AG10803 (cell line): ENCODE data around the gene MND1.
"Not testable (repeated sequence)": the region's sequence is repeated elsewhere in the genome, so short reads cannot be mapped to it uniquely, and the experiment has no call there.

ENCODE experiments used
- DNase-seq: peaks from one replicate; pipeline ENCODE4 v3.0.0; 2010; ENCODE audit warnings: low read depth
- H3K4me3 ChIP-seq: 2 replicates; pipeline ENCODE4 v1.5.1; 2011; ENCODE audit warnings: mild to moderate bottlenecking, low read length, control low read depth
- TF ChIP-seq, protein P1 (sequence below): conservative IDR thresholded peaks from 2 replicates; pipeline ENCODE4 v1.5.1; 2011; ENCODE audit warnings: mild to moderate bottlenecking, low read length, control low read depth, inconsistent platforms

Gene MND1

DNA sequence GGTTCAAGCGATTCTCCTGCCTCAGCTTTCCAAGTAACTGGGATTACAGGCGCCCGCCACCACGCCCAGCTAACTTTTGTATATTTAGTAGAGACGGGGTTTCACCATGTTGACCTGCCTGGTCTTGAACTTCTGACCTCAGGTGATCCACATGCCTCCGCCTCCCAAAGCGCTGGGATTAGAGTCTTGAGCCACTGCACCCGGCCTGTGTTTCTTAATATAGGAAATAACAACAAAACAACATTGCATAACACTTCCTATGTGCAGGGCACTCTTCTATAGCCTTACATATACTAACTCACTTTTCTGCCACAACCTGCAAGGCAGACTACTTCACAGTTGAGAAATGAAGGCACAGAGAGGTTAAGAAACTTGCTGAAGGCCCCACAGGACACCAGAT lies 108.9 kb downstream of the MND1 start:
- no peak overlapping the region for H3K4me3 ChIP-seq
- TF ChIP-seq, protein P1, sequence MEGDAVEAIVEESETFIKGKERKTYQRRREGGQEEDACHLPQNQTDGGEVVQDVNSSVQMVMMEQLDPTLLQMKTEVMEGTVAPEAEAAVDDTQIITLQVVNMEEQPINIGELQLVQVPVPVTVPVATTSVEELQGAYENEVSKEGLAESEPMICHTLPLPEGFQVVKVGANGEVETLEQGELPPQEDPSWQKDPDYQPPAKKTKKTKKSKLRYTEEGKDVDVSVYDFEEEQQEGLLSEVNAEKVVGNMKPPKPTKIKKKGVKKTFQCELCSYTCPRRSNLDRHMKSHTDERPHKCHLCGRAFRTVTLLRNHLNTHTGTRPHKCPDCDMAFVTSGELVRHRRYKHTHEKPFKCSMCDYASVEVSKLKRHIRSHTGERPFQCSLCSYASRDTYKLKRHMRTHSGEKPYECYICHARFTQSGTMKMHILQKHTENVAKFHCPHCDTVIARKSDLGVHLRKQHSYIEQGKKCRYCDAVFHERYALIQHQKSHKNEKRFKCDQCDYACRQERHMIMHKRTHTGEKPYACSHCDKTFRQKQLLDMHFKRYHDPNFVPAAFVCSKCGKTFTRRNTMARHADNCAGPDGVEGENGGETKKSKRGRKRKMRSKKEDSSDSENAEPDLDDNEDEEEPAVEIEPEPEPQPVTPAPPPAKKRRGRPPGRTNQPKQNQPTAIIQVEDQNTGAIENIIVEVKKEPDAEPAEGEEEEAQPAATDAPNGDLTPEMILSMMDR = no peak
- DNase-seq = no peak

DNA sequence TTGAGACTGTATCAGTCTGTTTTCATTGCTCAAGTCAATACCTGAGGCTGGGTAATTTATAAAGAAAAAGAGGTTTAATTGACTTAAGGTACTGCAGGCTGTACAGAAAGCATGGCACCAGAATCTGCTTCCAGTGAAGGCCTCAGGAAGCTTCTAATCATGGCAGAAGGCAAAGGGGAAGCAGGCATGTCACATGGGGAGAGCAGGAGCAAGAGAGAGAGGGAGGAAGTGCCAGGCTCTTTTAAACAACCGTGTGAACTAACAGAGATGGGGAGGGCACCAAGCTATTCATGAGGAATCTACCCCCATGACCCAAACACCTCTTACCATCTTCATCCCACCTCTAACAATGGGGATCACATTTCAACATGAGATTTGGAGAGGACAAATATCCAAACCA lies 114.5 kb downstream of the MND1 start:
- no peak overlapping the region for H3K4me3 ChIP-seq
- DNase-seq = no peak
- TF ChIP-seq, protein P1 = no peak

DNA sequence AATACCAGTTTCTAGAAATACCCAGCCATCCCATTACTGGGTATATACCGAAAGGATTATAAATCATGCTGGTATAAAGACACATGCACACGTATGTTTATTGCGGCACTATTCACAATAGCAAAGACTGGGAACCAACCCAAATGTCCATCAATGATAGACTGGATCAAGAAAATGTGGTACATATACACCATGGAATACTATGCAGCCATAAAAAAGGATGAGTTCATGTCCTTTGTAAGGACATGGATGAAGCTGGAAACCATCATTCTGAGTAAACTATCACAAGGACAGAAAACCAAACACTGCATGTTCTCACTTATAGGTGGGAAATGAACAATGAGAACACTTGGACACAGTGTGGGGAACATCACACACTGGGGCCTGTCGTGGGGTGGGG lies 117.1 kb downstream of the MND1 start:
- not testable (repeated sequence) for H3K4me3 ChIP-seq, DNase-seq

DNA sequence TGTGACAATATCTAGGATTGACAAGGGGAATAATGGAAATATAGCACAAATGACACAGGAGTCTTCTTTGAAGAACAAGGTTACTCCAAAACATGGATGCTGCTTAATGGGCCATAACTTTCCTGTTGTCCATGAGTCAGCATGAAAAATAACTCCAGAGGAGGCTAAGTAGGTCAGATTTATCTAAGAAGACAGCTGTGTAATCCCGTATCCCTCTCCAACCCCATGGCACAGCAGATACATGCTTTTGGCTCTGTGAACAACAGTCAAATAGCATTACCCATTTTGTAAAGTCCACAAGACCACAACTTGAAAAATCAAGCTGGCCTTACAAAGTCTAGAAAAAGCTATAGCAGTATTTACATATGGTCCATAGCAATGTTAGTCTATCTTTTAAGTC lies 119.6 kb downstream of the MND1 start:
- H3K4me3 ChIP-seq = no peak overlapping the region
- TF ChIP-seq, protein P1 = no peak
- no peak for DNase-seq
